NCI-H524 (cell line): ENCODE data around the gene FZD10.

Experiments
- DNase-seq, 2 experiments: peaks; one replicate each; lab custom pipeline; 2025; lab: John Stamatoyannopoulos, UW

The FZD10 gene

GRCh38 chr12:130132831-130133511 lies 29.3 kb upstream of the FZD10 start:
- no peak for DNase-seq

- no peak for DNase-seq
Observed at GRCh38 chr12:130133851-130134562, 28.3 kb upstream of the FZD10 start.

GRCh38 chr12:130134563-130134915 lies 27.7 kb upstream of the FZD10 start:
- DNase-seq = no peak

- no peak for DNase-seq
Observed at GRCh38 chr12:130136509-130137039, 25.7 kb upstream of the FZD10 start.

DNA sequence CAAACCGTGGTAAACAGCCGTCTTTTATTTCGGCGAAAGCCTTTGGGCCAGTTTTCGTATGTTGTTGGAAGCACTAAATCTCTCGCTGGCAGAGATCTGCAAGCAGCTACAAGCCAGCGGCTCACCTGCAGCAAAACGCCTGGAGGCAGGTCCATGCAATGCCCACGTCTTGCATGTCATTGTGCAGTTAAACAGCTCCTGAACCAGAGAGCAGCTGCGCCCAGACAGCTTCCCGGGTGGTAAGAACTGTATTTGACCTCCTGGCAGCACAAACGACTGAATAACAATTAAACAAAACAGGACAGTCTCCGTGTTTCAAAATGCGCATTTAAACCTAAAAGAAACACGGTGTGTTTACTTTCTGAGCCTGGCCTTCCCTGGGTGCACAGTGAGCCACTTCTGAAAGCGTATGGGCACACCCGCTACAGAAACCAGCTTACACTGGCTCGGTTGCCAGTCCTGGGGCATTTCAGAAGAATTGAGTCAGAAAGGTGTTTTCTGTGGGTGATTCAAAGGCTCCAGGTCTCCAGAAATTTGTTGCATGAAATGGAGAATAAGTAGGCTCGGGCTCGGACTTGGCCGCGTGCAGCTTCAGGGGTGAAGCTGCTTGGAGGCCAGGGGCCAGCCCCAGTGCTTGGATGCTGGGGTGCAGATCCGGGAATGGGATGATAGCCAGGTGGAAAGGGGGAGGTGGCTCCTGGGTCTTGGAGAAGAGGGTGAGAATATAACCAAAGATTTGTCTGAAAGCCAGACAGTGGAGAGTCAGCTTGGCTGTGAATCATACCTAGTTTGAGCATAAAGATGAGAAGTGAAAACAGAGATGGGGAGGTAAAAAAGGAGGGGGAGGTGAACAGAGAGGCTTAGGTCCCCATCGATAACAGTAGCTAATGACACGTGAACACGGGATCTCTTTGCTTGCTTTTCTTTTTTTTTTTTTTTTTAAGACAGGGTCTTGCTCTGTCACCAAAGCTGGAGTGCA lies 24.9 kb upstream of the FZD10 start:
- no peak for DNase-seq

DNA sequence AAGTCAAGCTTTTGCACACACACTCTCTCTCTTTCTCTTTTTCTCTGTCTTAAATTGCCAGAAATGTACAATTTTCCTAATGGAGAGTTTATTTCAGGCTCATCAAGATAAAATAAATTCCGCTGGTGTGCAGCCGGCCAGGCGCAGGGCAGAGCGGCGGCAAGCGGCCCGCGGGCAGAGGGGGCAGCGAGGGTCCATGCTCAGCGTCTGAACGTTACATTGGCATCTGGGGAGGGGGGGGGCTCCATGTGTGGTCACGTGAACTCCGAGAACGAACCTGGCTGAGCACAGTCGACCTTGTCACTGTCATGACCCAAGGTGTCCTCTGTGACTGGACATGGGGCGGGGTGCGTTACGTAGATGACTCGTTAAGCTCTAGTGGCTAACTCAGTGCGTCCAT lies 23.8 kb upstream of the FZD10 start:
- no peak for DNase-seq

DNA sequence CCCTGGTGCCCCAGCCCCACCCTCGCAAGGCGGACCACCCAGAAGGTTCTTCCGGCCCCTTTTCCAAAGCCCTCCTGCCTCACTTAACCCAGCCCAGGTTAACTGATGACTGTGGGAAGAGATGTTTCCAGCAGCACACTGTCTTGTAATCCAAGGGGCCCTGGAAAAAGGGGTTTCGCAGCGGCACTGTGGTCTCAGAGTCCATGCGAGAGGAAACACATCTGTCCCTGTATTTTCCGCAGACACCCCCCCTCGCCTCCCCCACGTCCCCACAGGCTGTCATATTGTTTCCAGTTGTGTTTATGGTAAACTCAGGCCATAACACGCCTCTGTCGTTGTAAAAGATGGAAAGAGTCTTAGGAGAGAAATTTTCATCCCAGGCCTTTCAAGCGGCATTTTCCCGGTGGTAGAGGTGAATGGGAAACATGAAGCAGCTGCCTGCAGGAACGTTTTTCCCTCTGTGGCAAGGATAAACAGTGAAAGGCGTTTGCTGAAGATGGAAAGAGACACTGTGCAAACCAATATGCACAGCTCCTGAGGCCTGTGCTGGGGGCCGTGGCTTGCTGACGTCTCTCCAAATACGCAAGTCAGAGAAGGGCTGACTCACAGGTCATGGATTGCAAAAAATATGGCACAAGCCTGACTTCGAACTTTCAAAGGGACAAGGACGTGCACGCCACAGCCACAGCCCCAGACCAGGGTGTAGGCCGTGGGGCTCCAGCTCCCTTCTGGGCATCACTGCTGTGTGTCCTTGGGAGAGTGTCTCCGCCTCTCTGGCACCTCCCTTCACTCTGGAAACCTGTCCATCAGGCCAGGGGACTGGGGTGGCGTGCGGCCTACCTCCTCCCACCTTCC lies 22.5 kb upstream of the FZD10 start:
- no peak for DNase-seq

- DNase-seq = no peak
Observed at GRCh38 chr12:130141105-130141504, 21.2 kb upstream of the FZD10 start.

DNA sequence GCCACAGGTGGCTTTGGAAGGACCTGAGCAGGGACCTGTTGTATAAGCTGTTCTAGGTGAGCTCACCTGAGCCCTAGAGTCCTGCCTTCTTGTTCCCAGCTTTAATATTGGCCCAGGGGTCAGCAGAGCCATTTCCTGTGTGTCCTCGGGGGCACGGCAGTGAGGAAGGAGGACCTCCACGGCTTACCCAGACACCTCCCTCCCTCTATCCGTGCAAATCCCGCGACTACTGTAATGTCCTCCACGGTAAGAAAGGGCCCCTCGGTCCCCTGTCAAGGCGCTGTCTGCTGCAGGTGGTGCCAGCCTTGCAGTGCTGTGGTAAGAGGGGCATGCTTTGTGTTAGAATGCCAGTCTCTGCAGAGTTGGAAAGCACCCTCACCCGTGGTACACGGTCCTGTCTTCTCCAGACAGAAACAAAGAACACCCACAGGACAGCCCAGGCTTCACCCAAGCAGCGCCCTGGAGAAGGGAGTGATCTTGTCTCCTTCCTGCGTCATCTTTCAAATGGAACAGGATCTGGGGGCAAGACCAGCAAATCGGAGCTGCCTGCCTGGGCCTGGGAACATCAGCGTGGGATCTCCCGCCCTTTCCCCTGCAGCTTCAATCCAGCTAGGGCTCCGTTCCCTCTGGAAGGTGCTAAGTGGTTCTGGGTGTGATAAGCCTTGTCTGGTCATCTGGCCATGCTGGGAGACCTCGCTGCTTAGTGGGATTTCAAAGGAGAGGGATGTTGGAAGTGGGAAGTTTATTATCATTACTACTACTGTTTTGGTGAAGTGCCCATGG lies 20.2 kb upstream of the FZD10 start:
- DNase-seq = no peak

- no peak for DNase-seq
Observed at GRCh38 chr12:130142736-130143135, 19.5 kb upstream of the FZD10 start.

- DNase-seq = no peak
Observed at GRCh38 chr12:130143136-130143535, 19.1 kb upstream of the FZD10 start.

GRCh38 chr12:130144256-130144655 lies 18.0 kb upstream of the FZD10 start:
- DNase-seq = no peak

DNA sequence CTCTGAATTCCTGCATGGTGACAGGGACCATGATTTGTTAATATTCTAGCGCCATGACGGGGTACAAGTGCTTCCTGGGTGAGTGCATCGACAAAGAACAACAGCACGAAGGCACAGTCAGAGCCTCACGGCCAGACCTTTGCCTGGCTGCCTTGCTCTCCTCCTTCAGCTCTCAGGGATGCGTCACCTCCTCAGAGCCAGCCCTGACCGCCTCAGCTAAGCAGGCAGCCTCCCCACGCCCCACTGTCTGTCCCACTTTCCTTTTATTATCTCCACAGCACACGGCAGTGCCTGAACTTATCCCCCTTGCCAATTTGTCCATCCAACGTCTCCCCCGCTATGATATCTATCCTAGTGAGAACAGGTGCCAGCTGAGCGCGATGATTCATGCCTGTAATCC lies 16.5 kb upstream of the FZD10 start:
- no peak for DNase-seq

- DNase-seq = no peak
Observed at GRCh38 chr12:130146176-130146931, 15.9 kb upstream of the FZD10 start.

DNA sequence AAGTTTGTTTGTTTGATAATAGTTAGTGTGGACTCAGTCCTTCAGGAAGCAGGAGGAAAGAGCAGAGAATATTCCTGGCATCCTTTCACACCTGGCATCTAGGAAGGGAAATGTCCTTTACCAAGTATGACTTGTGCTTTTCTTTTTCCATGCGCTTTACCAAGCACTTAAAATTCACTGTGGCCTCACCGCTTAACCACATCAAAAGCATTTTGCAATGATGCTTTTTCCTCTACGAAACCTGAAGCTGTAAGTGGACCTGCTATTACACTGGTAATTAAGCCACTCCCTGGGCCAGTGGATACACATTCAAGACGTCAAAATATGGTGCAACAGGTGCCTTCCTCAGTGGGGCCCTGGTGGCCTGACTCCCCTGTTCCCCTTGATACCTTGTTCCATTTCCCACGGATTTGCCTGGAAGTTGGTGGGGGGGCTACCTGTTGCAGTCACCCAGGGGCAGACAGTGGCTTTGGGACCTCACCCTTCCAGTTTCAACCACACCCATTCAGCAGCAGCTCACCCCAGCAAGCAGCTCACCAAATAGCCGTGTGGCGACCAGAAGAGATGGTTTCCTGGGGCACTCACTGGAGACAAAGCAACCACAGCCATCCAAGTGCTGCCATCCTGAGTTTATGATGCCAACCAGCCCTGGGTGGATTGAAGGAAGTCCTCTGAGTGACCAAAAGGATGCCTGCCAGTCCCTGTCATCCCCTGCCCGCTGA lies 14.2 kb upstream of the FZD10 start:
- no peak for DNase-seq

GRCh38 chr12:130151846-130152245 lies 10.4 kb upstream of the FZD10 start:
- DNase-seq = no peak

GRCh38 chr12:130152386-130152785 lies 9.9 kb upstream of the FZD10 start:
- no peak for DNase-seq

DNA sequence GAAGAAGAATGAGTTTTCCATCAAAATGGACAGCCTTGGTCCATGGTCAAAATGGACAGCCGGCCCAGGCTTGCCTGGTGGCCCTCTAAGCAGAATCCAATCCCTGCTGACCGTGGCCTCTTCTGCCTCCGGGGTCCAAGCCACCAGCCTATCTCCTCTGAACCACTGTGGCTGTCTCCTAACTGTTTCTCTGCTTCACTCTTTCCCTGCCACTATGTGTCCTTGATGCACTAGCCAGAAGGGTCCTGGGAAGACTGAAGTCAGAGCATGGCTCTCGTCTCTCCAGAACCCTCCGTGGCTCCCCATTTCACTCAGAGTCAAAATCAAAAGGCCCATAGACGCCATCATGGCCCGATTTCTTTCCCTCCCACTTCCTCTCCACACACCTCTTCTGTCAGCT lies 8.5 kb upstream of the FZD10 start:
- no peak for DNase-seq
